H9 (cell line): ENCODE data around the gene OXA1L. TPM values are rescaled to one million over a fixed set of nuclear protein-coding genes. Genes with fewer than 3 reads are reported as not detected.

Experiments used
- DNase-seq: peaks from one replicate; pipeline ENCODE4 v3.0.0-alpha.2; 2017
- H2AFZ ChIP-seq: one replicate; pipeline ENCODE4 v1.6.1; 2013; ENCODE audit warnings: mild to moderate bottlenecking, low read length, control low read depth, moderate library complexity
- H2AK5ac ChIP-seq: 2 replicates; pipeline ENCODE4 v1.6.1; 2013; ENCODE audit warnings: low read length, control low read depth, mixed read lengths; ENCODE audit not compliant: insufficient read length
- H2BK120ac ChIP-seq: one replicate; pipeline ENCODE4 v1.6.1; 2013; ENCODE audit warnings: low read depth, mild to moderate bottlenecking, low read length, control low read depth, inconsistent platforms; ENCODE audit not compliant: poor library complexity, severe bottlenecking
- H2BK12ac ChIP-seq: 2 replicates; pipeline ENCODE4 v1.6.1; 2013; ENCODE audit warnings: low read length, control low read depth, mixed read lengths, low read depth; ENCODE audit not compliant: insufficient read length
- H2BK15ac ChIP-seq: 2 replicates; pipeline ENCODE4 v1.6.1; 2013; ENCODE audit warnings: low read depth, low read length, control low read depth
- H2BK20ac ChIP-seq: one replicate; pipeline ENCODE4 v1.6.1; 2013; ENCODE audit warnings: low read depth, mild to moderate bottlenecking, low read length, control low read depth, inconsistent platforms; ENCODE audit not compliant: poor library complexity, severe bottlenecking
- H2BK5ac ChIP-seq: 2 replicates; pipeline ENCODE4 v1.6.1; 2013; ENCODE audit warnings: low read length, control low read depth, mixed read lengths; ENCODE audit not compliant: insufficient read length
- H3K14ac ChIP-seq: 2 replicates; pipeline ENCODE4 v1.6.1; 2013; ENCODE audit warnings: low read length, control low read depth; ENCODE audit not compliant: insufficient read depth
- H3K18ac ChIP-seq: 2 replicates; pipeline ENCODE4 v1.6.1; 2013; ENCODE audit warnings: low read depth, mild to moderate bottlenecking, mixed read lengths, low read length, control low read depth; ENCODE audit not compliant: insufficient read length
- H3K23ac ChIP-seq: 2 replicates; pipeline ENCODE4 v1.6.1; 2013; ENCODE audit warnings: low read length, control low read depth, mixed read lengths, low read depth; ENCODE audit not compliant: insufficient read length
- H3K23me2 ChIP-seq: 2 replicates; pipeline ENCODE4 v1.6.1; 2013; ENCODE audit warnings: low read depth, mild to moderate bottlenecking, mixed read lengths, low read length, control low read depth; ENCODE audit not compliant: insufficient read length, poor library complexity, severe bottlenecking
- H3K27ac ChIP-seq: 2 replicates; pipeline ENCODE4 v1.5.1; 2013; ENCODE audit warnings: low read length, control low read depth, mixed read lengths, low read depth; ENCODE audit not compliant: insufficient read length
- H3K27me3 ChIP-seq: 2 replicates; pipeline ENCODE4 v1.6.1; 2013; ENCODE audit warnings: low read length, control low read depth, inconsistent platforms; ENCODE audit not compliant: insufficient read depth
- H3K4ac ChIP-seq: 2 replicates; pipeline ENCODE4 v1.6.1; 2013; ENCODE audit warnings: low read depth, mild to moderate bottlenecking, control low read depth, inconsistent platforms, low read length, moderate library complexity
- H3K4me1 ChIP-seq: 2 replicates; pipeline ENCODE4 v1.6.1; 2013; ENCODE audit warnings: low read length, control low read depth, inconsistent platforms; ENCODE audit not compliant: insufficient read depth
- H3K4me2 ChIP-seq: 2 replicates; pipeline ENCODE4 v1.6.1; 2013; ENCODE audit warnings: low read length, control low read depth, mixed read lengths; ENCODE audit not compliant: insufficient read length, insufficient read depth
- H3K56ac ChIP-seq: 2 replicates; pipeline ENCODE4 v1.6.1; 2013; ENCODE audit warnings: low read depth, mild to moderate bottlenecking, mixed read lengths, low read length, control low read depth; ENCODE audit not compliant: insufficient read length
- H3K79me1 ChIP-seq: 2 replicates; pipeline ENCODE4 v1.6.1; 2013; ENCODE audit warnings: low read depth, mild to moderate bottlenecking, moderate library complexity, low read length, control low read depth, inconsistent platforms; ENCODE audit not compliant: insufficient read depth, poor library complexity, severe bottlenecking
- H3K79me2 ChIP-seq: 2 replicates; pipeline ENCODE4 v1.6.1; 2013; ENCODE audit warnings: low read length, control low read depth, inconsistent platforms; ENCODE audit not compliant: insufficient read depth
- H3K9ac ChIP-seq: 2 replicates; pipeline ENCODE4 v1.6.1; 2013; ENCODE audit warnings: low read length, control low read depth, mixed read lengths; ENCODE audit not compliant: insufficient read length; ENCODE audit errors: extremely low read depth
- H3K9me3 ChIP-seq: one replicate; pipeline ENCODE4 v1.6.1; 2013; ENCODE audit warnings: low read depth, low read length, inconsistent platforms; ENCODE audit not compliant: control insufficient read depth
- H3T11ph ChIP-seq: one replicate; pipeline ENCODE4 v1.6.1; 2013; ENCODE audit warnings: mild to moderate bottlenecking, low read length, control low read depth, inconsistent platforms
- H4K20me1 ChIP-seq: one replicate; pipeline ENCODE4 v1.6.1; 2013; ENCODE audit not compliant: control insufficient read depth, insufficient read length, insufficient read depth
- H4K5ac ChIP-seq: 2 replicates; pipeline ENCODE4 v1.6.1; 2013; ENCODE audit warnings: low read depth, mild to moderate bottlenecking, mixed read lengths, low read length, control low read depth; ENCODE audit not compliant: insufficient read length
- H4K8ac ChIP-seq: replicated peaks from 2 replicates; pipeline ENCODE4 v1.6.1; 2013; ENCODE audit warnings: low read length, control low read depth, mixed read lengths, low read depth; ENCODE audit not compliant: insufficient read length
- H4K91ac ChIP-seq: 2 replicates; pipeline ENCODE4 v1.6.1; 2013; ENCODE audit warnings: low read depth, mild to moderate bottlenecking, moderate library complexity, mixed read lengths, low read length, control low read depth; ENCODE audit not compliant: insufficient read length
- H3K27ac Mint-ChIP-seq, 3 experiments: 2 replicates in 2 of 3; 3 replicates in 1 of 3; pipeline ENCODE4 v1.8.0; 2020 to 2021; ENCODE audit warnings: mixed read lengths in 3 of 3, mild to moderate bottlenecking in 1 of 3, moderate library complexity in 1 of 3
- H3K27me3 Mint-ChIP-seq: 2 replicates; pipeline ENCODE4 v1.8.0; 2021; ENCODE audit warnings: low read depth, mild to moderate bottlenecking, moderate library complexity, mixed read lengths
- H3K36me3 Mint-ChIP-seq, 3 experiments: 2 replicates in 2 of 3; 3 replicates in 1 of 3; pipeline ENCODE4 v1.8.0; 2020 to 2021; ENCODE audit warnings: low read depth in 3 of 3, mixed read lengths in 3 of 3; ENCODE audit not compliant: insufficient read depth in 1 of 3
- H3K4me1 Mint-ChIP-seq, 2 experiments: 2 replicates each; pipeline ENCODE4 v1.8.0; 2020; ENCODE audit warnings: mixed read lengths in 2 of 2
- H3K4me3 Mint-ChIP-seq, 2 experiments: 2 replicates in 1 of 2; 3 replicates in 1 of 2; pipeline ENCODE4 v1.8.0; 2020 to 2021; ENCODE audit warnings: mild to moderate bottlenecking in 2 of 2, mixed read lengths in 2 of 2, moderate library complexity in 1 of 2
- H3K9me3 Mint-ChIP-seq, 2 experiments: 2 replicates in 1 of 2; 3 replicates in 1 of 2; pipeline ENCODE4 v1.8.0; 2020; ENCODE audit warnings: mild to moderate bottlenecking in 2 of 2, mixed read lengths in 2 of 2, moderate library complexity in 1 of 2
- CTCF ChIP-seq: fragments of 200-600 bp; sonication (generic); conservative IDR thresholded peaks from 3 replicates; pipeline ENCODE4 v1.8.0; 2021; ENCODE audit warnings: antibody characterized with exemption, mild to moderate bottlenecking
- WGBS: extraction: QIAGEN DNeasy Blood & Tissue Kit; methylation state at CpG from one replicate; pipeline ENCODE4 v1.1.7; 2013; ENCODE audit warnings: missing lambda C conversion rate, low lambda C conversion rate, mixed read lengths; ENCODE audit not compliant: insufficient read length; ENCODE audit errors: extremely low coverage; 5-methylcytosine and 5-hydroxymethylcytosine counted together
- total RNA-seq: library from RNA; stranded (reverse); gene quantifications from 2 replicates; pipeline ENCODE4 v1.2.1, GENCODE V29; 2021

Gene OXA1L
- total RNA-seq, 1 experiment from 2014 or later, result 128 TPM

- no peak overlapping the region for H3K56ac ChIP-seq
- Mint-ChIP-seq H3K4me1 (peaks cover 8 to 11% of the 10 kb centered on the region in 2 experiments), H3K9me3 (no peaks in the 10 kb centered on the region), H3K27me3 (no peaks in the 10 kb centered on the region), H3K36me3 (no peaks in the 10 kb centered on the region; a peak in 1 of 7 replicates), H3K27ac (peak overlapping the region; percentile 16 to 19 (median 18); a peak in 2 of 7 replicates), H3K4me3 (no peak overlapping the region)
- H3T11ph ChIP-seq, result no peak overlapping the region
- H2AK5ac ChIP-seq, result no peak overlapping the region
- no peak overlapping the region for H2BK120ac ChIP-seq
- no peaks in the 10 kb centered on the region for H3K27me3 ChIP-seq
- H3K9me3 ChIP-seq, result no peaks in the 10 kb centered on the region
- DNase-seq, result no peak
- WGBS, result no CpG with 5 or more reads among the region's 5 CpGs
- H3K27ac ChIP-seq, result no peak overlapping the region
- H3K4ac ChIP-seq, result no peak overlapping the region
- H3K4me2 ChIP-seq, result no peak overlapping the region
- H2BK20ac ChIP-seq, result no peak overlapping the region
- H4K5ac ChIP-seq, result no peak overlapping the region
- H4K20me1 ChIP-seq, result no peaks in the 10 kb centered on the region
- H4K91ac ChIP-seq, result no peak overlapping the region
- H3K4me1 ChIP-seq, result no peaks in the 10 kb centered on the region
- no peak overlapping the region for H2BK5ac ChIP-seq
- no peaks in the 10 kb centered on the region for H3K23me2 ChIP-seq
- H3K79me1 ChIP-seq, result no peaks in the 10 kb centered on the region
- H3K9ac ChIP-seq, result no peak overlapping the region
- TF ChIP-seq CTCF, result no peak
- H3K18ac ChIP-seq, result no peak overlapping the region
- no peak overlapping the region for H4K8ac ChIP-seq
- no peak overlapping the region for H2BK12ac ChIP-seq
- no peak overlapping the region for H3K23ac ChIP-seq
- H2AFZ ChIP-seq, result no peak overlapping the region
- no peak overlapping the region for H3K14ac ChIP-seq
- H3K79me2 ChIP-seq, result no peaks in the 10 kb centered on the region
- H2BK15ac ChIP-seq, result no peak overlapping the region
Observed at GRCh38 chr14:22780941-22781300, 14.4 kb downstream of the OXA1L start.
